MM.1S (cell line): Measurements from ENCODE around the gene CHST11.

Experiments
- DNase-seq: peaks from one replicate; pipeline ENCODE4 v3.0.0-alpha.2; 2015
- H2AFZ ChIP-seq: fragments of 300-600 bp; sonication (generic); 2 replicates; pipeline ENCODE4 v1.6.0; 2016; ENCODE audit warnings: antibody characterized with exemption, low read length
- H3F3A ChIP-seq: fragments of 300-600 bp; sonication (generic); 2 replicates; pipeline ENCODE4 v1.6.1; 2016; ENCODE audit warnings: mild to moderate bottlenecking, antibody characterized with exemption, low read length, moderate library complexity, mixed read lengths; ENCODE audit not compliant: insufficient read depth
- H3K27ac ChIP-seq: fragments of 300-600 bp; sonication (generic); 2 replicates; pipeline ENCODE4 v1.5.1; 2016; ENCODE audit warnings: mild to moderate bottlenecking, low read length
- H3K27me3 ChIP-seq: fragments of 300-600 bp; sonication (generic); replicated peaks from 2 replicates; pipeline ENCODE4 v1.6.0; 2016; ENCODE audit warnings: low read length; ENCODE audit not compliant: insufficient read depth
- H3K36me3 ChIP-seq: fragments of 300-600 bp; sonication (generic); replicated peaks from 2 replicates; pipeline ENCODE4 v1.6.1; 2016; ENCODE audit warnings: mild to moderate bottlenecking, low read length, mixed read lengths; ENCODE audit not compliant: insufficient read depth
- H3K4me1 ChIP-seq: fragments of 300-600 bp; sonication (generic); 2 replicates; pipeline ENCODE4 v1.6.1; 2016; ENCODE audit warnings: low read length, mixed read lengths
- H3K4me2 ChIP-seq: fragments of 300-600 bp; sonication (generic); 2 replicates; pipeline ENCODE4 v1.6.0; 2016; ENCODE audit warnings: low read depth, low read length
- H3K4me3 ChIP-seq: fragments of 300-600 bp; sonication (generic); 2 replicates; pipeline ENCODE4 v1.5.1; 2016; ENCODE audit warnings: low read length, mixed read lengths
- H3K79me2 ChIP-seq: fragments of 300-600 bp; sonication (generic); 2 replicates; pipeline ENCODE4 v1.6.1; 2016; ENCODE audit warnings: mixed run types, low read length, mixed read lengths
- H3K9ac ChIP-seq: fragments of 300-600 bp; sonication (generic); 2 replicates; pipeline ENCODE4 v1.6.1; 2016; ENCODE audit warnings: low read length, mixed read lengths
- H3K9me2 ChIP-seq: fragments of 300-600 bp; sonication (generic); replicated peaks from 2 replicates; pipeline ENCODE4 v1.6.1; 2016; ENCODE audit warnings: mild to moderate bottlenecking, low read length, mixed read lengths; ENCODE audit not compliant: insufficient read depth
- H3K9me3 ChIP-seq: fragments of 300-600 bp; sonication (generic); replicated peaks from 2 replicates; pipeline ENCODE4 v1.6.1; 2016; ENCODE audit warnings: mild to moderate bottlenecking, low read length, mixed read lengths; ENCODE audit not compliant: insufficient read depth
- H4K20me1 ChIP-seq: fragments of 300-600 bp; sonication (generic); 2 replicates; pipeline ENCODE4 v1.6.1; 2016; ENCODE audit warnings: mild to moderate bottlenecking, low read length, moderate library complexity, mixed read lengths; ENCODE audit not compliant: insufficient read depth
- CTCF ChIP-seq: fragments of 300-600 bp; sonication (generic); IDR thresholded peaks from 2 replicates; pipeline ENCODE4 v1.5.1; 2016; ENCODE audit warnings: antibody characterized with exemption, low read length, mixed read lengths
- EZH2 ChIP-seq: fragments of 300-600 bp; sonication (generic); optimal IDR thresholded peaks from 2 replicates; pipeline ENCODE3; 2017; ENCODE audit warnings: low read depth, mild to moderate bottlenecking, antibody characterized with exemption, low read length, mixed read lengths
- EZH2phosphoT487 ChIP-seq: fragments of 300-600 bp; sonication (generic); IDR thresholded peaks from 2 replicates; pipeline ENCODE4 v1.6.1; 2018; ENCODE audit warnings: antibody characterized with exemption, low read length

Gene CHST11

GRCh38 chr12:104670439-104671408 lies 214.0 kb downstream of the CHST11 start:
- DNase-seq: no peak
- Histone ChIP-seq H3K9ac (no peak overlapping the region), H2AFZ (no peak overlapping the region), H3K27me3 (no peaks in the 10 kb centered on the region), H3K9me2 (no peaks in the 10 kb centered on the region), H3K27ac (no peak overlapping the region), H3K4me1 (peaks cover 19% of the 10 kb centered on the region), H3K9me3 (no peaks in the 10 kb centered on the region), H3K4me3 (no peak overlapping the region), H3F3A (no peaks in the 10 kb centered on the region), H3K79me2 (peaks cover 16% of the 10 kb centered on the region; the same call in 1 of the 2 replicates), H3K4me2 (peak overlapping the region; percentile 22; the same call in 1 of the 2 replicates), H3K36me3 (no peaks in the 10 kb centered on the region), H4K20me1 (no peaks in the 10 kb centered on the region)
- TF ChIP-seq CTCF (no peak), EZH2 (no peak), EZH2phosphoT487 (no peak)

- no peak for TF ChIP-seq EZH2
- TF ChIP-seq EZH2phosphoT487: no peak
- TF ChIP-seq CTCF: no peak
- Histone ChIP-seq H2AFZ (no peak overlapping the region), H3K9ac (no peak overlapping the region)
Observed at GRCh38 chr12:104671409-104672095, 214.8 kb downstream of the CHST11 start.

GRCh38 chr12:104672096-104672445 lies 215.3 kb downstream of the CHST11 start:
- Histone ChIP-seq H3K9me2 (no peaks in the 10 kb centered on the region), H3K9me3 (no peaks in the 10 kb centered on the region), H3K36me3 (no peaks in the 10 kb centered on the region), H3K4me3 (no peak overlapping the region), H3K4me1 (peaks cover 19% of the 10 kb centered on the region), H3K27me3 (no peaks in the 10 kb centered on the region), H3K27ac (no peak overlapping the region), H3F3A (no peaks in the 10 kb centered on the region), H3K9ac (no peak overlapping the region), H3K79me2 (peaks cover 16% of the 10 kb centered on the region; the same call in 1 of the 2 replicates), H4K20me1 (no peaks in the 10 kb centered on the region), H2AFZ (no peak overlapping the region), H3K4me2 (peak overlapping the region; percentile 22; the same call in 1 of the 2 replicates)
- no peak for TF ChIP-seq EZH2
- no peak for TF ChIP-seq EZH2phosphoT487
- no peak for TF ChIP-seq CTCF
- DNase-seq: no peak

More at GRCh38 chr12:104671409-104672095, 214.8 kb downstream of the CHST11 start:
- H3K27me3 ChIP-seq: no peaks in the 10 kb centered on the region
- H3K36me3 ChIP-seq: no peaks in the 10 kb centered on the region
- peaks cover 19% of the 10 kb centered on the region for H3K4me1 ChIP-seq
- DNase-seq: peak; percentile 65
- no peaks in the 10 kb centered on the region for H3K9me3 ChIP-seq
- H3K27ac ChIP-seq: no peak overlapping the region
- no peak overlapping the region for H3K4me3 ChIP-seq
- no peaks in the 10 kb centered on the region for H3F3A ChIP-seq
- H3K4me2 ChIP-seq: peak overlapping the region; percentile 22; the same call in 1 of the 2 replicates
- H3K79me2 ChIP-seq: peaks cover 16% of the 10 kb centered on the region; the same call in 1 of the 2 replicates
- no peaks in the 10 kb centered on the region for H3K9me2 ChIP-seq
- H4K20me1 ChIP-seq: no peaks in the 10 kb centered on the region
